Colonic mucosa (tissue), 4 donors: ENCODE measurements around the gene ENO3. TPM values are rescaled to one million over a fixed set of nuclear protein-coding genes. Genes with fewer than 3 reads are reported as not detected.

ENCODE experiments used
- DNase-seq: peaks from one replicate; pipeline ENCODE4 v3.0.0-alpha.2; 2020
- H3K27ac ChIP-seq: fragments of 200-600 bp; one replicate; pipeline ENCODE4 v1.8.0; 2021
- H3K27me3 ChIP-seq: fragments of 200-600 bp; one replicate; pipeline ENCODE4 v1.8.0; 2021
- H3K36me3 ChIP-seq: fragments of 200-600 bp; one replicate; pipeline ENCODE4 v1.8.0; 2021
- H3K4me1 ChIP-seq: fragments of 200-600 bp; one replicate; pipeline ENCODE4 v1.8.0; 2021; ENCODE audit warnings: mild to moderate bottlenecking
- H3K4me3 ChIP-seq: fragments of 200-600 bp; one replicate; pipeline ENCODE4 v1.8.0; 2021
- H3K9ac ChIP-seq, 2 donors: one replicate each; pipeline ENCODE4 v1.7.0; 2013; ENCODE audit warnings: control low read depth in 2 of 2, low read depth in 2 of 2, low read length in 2 of 2
- H3K9me3 ChIP-seq: fragments of 200-600 bp; one replicate; pipeline ENCODE4 v1.8.0; 2021
- intact Hi-C: fragments of 100-400 bp; cut with DNase I; formaldehyde crosslinking; loops from one replicate; pipeline ENCODE4 v1.14.1; 2022
- total RNA-seq, 2 donors: library from RNA; stranded (reverse); fragmentation: NEBNext Ultra II Directional in 1 of 2; extraction: Animal tissue kit (Norgen Biotek cat#: 25700) in 1 of 2; gene quantifications; one replicate each; pipeline ENCODE4 v1.2.1, GENCODE V29; 2021
- TF ChIP-seq, protein P1 (sequence below): fragments of 200-600 bp; IDR thresholded peaks from one replicate; pipeline ENCODE4 v1.8.0; 2022; ENCODE audit warnings: antibody characterized with exemption, mild to moderate bottlenecking
- donor health status: healthy.
- donor health status: DM: no; HTN: no; CAD: no.
- donor health status: DM: no; HTN: no; CAD: no.

The ENO3 gene
- total RNA-seq, 2 donors from 2014 or later: 3.8 to 17.6 TPM

DNA sequence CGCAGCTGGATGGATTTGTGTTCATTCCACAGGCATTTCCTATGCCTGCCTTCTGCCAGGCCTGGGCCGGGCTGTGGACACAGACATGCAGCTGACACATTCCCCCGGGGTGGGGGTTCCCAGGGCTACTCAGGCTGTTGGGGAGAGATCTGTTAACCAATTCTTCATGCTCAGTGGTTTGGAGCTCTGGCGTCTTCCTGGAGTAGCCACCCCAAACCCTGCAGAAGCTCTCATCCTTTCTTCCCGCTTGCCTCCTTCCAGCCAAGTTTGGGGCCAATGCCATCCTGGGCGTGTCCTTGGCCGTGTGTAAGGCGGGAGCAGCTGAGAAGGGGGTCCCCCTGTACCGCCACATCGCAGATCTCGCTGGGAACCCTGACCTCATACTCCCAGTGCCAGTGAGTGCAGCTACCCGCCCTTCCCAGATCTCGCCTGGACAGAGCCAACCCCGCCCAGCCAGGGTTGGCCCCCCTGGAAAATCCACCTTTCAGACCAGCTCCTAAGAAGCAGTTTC is 2.6 kb downstream of the ENO3 start:
- Histone ChIP-seq H3K9ac (no peak overlapping the region), H3K27me3 (no peaks in the 10 kb centered on the region), H3K27ac (no peak overlapping the region), H3K4me3 (no peak overlapping the region), H3K9me3 (no peaks in the 10 kb centered on the region), H3K36me3 (no peaks in the 10 kb centered on the region), H3K4me1 (no peaks in the 10 kb centered on the region)
- TF ChIP-seq, protein P1, sequence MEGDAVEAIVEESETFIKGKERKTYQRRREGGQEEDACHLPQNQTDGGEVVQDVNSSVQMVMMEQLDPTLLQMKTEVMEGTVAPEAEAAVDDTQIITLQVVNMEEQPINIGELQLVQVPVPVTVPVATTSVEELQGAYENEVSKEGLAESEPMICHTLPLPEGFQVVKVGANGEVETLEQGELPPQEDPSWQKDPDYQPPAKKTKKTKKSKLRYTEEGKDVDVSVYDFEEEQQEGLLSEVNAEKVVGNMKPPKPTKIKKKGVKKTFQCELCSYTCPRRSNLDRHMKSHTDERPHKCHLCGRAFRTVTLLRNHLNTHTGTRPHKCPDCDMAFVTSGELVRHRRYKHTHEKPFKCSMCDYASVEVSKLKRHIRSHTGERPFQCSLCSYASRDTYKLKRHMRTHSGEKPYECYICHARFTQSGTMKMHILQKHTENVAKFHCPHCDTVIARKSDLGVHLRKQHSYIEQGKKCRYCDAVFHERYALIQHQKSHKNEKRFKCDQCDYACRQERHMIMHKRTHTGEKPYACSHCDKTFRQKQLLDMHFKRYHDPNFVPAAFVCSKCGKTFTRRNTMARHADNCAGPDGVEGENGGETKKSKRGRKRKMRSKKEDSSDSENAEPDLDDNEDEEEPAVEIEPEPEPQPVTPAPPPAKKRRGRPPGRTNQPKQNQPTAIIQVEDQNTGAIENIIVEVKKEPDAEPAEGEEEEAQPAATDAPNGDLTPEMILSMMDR: no peak
- no peak for DNase-seq
- intact Hi-C loops: no loop called here

DNA sequence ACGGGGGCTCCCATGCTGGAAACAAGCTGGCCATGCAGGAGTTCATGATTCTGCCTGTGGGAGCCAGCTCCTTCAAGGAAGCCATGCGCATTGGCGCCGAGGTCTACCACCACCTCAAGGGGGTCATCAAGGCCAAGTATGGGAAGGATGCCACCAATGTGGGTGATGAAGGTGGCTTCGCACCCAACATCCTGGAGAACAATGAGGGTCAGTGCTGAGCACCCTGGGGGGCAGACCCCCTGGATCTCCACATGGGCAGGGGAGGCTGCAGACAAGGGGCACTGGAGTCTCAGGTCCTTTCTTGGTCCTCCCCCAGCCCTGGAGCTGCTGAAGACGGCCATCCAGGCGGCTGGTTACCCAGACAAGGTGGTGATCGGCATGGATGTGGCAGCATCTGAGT is 4.2 kb downstream of the ENO3 start:
- Histone ChIP-seq H3K36me3 (no peaks in the 10 kb centered on the region), H3K9me3 (no peaks in the 10 kb centered on the region), H3K27me3 (no peaks in the 10 kb centered on the region), H3K9ac (no peak overlapping the region), H3K4me1 (no peaks in the 10 kb centered on the region), H3K27ac (no peak overlapping the region), H3K4me3 (no peak overlapping the region)
- intact Hi-C loops: no loop called here
- DNase-seq: no peak
- TF ChIP-seq, protein P1: no peak

GRCh38 chr17:4956493-4957061 is 5.7 kb downstream of the ENO3 start:
- Histone ChIP-seq H3K27me3 (no peaks in the 10 kb centered on the region), H3K36me3 (no peaks in the 10 kb centered on the region), H3K9me3 (no peaks in the 10 kb centered on the region), H3K4me1 (no peaks in the 10 kb centered on the region), H3K27ac (no peak overlapping the region), H3K9ac (no peak overlapping the region), H3K4me3 (no peak overlapping the region)
- DNase-seq: no peak
- TF ChIP-seq, protein P1: no peak
- intact Hi-C loops: no loop called here

DNA sequence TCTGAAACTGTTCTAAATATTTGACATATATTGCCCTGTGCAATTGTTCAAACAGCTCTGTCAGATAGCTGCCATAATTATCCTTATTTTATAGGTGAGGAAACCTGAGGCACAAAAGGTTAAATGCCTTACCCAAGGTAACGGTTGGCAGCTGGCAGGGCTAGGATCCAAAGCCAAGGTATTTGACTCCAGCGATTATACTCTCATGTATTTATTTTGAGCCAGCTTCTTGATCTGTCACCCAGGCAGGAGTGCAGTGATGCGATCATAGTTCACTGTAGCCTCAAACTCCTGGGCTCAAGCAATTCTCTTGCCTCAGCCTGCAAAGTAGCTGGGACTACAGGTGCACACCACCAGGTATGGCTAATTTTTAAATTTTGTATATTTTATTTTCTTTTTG is 7.2 kb downstream of the ENO3 start:
- no peak overlapping the region for H3K4me3 ChIP-seq
- no peaks in the 10 kb centered on the region for H3K36me3 ChIP-seq
- H3K9ac ChIP-seq: no peak overlapping the region
- no peaks in the 10 kb centered on the region for H3K4me1 ChIP-seq
- no peaks in the 10 kb centered on the region for H3K9me3 ChIP-seq
- no peak overlapping the region for H3K27ac ChIP-seq
- no peaks in the 10 kb centered on the region for H3K27me3 ChIP-seq
- TF ChIP-seq, protein P1: no peak
- intact Hi-C loops: no loop called here
- DNase-seq: no peak

DNA sequence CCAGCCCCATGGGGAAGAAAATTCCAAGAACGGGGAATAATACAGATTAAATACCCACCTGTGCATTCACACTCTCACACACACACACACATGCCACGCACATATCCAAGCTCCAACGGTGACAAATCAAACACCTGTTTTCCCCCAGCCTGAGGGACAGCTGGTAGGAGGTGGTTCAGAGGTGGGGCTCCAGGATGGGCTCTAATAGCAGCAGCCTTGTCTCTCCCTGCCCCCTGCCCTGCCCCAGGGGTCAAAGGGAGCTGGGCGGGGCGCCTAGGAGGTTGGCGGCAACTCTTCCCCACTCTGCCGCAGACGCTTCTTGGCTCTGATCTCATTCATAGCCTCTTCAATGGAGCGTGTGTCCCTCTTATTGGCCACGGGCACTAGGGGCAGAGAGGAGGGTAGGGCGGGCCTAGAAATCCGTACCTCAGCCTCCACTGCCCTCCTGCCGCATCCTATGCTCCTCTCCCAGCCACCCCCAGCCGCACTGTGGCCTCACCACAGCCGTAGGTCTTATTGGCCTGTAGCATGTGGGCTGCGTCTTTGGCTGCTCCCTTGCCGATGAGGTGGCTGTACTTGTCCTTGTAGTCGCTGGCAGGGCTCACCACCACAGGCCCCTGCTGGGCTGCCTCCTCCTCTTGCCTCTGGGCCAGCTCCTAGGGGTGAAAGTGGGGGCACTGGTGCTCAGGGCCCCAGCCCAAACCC is 8.5 kb downstream of the ENO3 start:
- Histone ChIP-seq H3K4me3 (no peak overlapping the region), H3K9me3 (no peaks in the 10 kb centered on the region), H3K9ac (no peak overlapping the region), H3K27me3 (no peaks in the 10 kb centered on the region), H3K36me3 (no peaks in the 10 kb centered on the region), H3K4me1 (no peaks in the 10 kb centered on the region), H3K27ac (no peak overlapping the region)
- TF ChIP-seq, protein P1: no peak
- no peak for DNase-seq
- intact Hi-C loops: no loop called here
